HG02970 (cell line): Measurements from ENCODE around the gene FUT7.

ENCODE experiments used
- ATAC-seq: cut with Tn5 transposase; IDR thresholded peaks from one replicate; pipeline ENCODE4 v1.9.1; 2021; ENCODE audit warnings: mild to moderate bottlenecking, moderate library complexity, moderate number of reproducible peaks; ENCODE audit not compliant: unreplicated experiment, low FRiP score

The FUT7 gene

GRCh38 chr9:137051145-137051724, 19.3 kb upstream of the FUT7 start:
- no peak for ATAC-seq

GRCh38 chr9:137050570-137050969, 18.7 kb upstream of the FUT7 start:
- no peak for ATAC-seq

- ATAC-seq: no peak
These were observed 17.9 kb upstream of the FUT7 start for GRCh38 chr9:137049544-137050449.

- no peak for ATAC-seq
These were observed 17.0 kb upstream of the FUT7 start for GRCh38 chr9:137048655-137049543.

GRCh38 chr9:137046088-137046787, 14.3 kb upstream of the FUT7 start, which contains the start of gene NPDC1:
TSS of gene NPDC1 (minus strand) at chr9:137046177. CDS start at chr9:137045989, 188 bp downstream.
- no peak for ATAC-seq

- no peak for ATAC-seq
These were observed 13.6 kb upstream of the FUT7 start for GRCh38 chr9:137045294-137046087.

- ATAC-seq: no peak
These were observed 12.8 kb upstream of the FUT7 start for GRCh38 chr9:137044502-137045177.

GRCh38 chr9:137044037-137044436, 12.1 kb upstream of the FUT7 start:
- ATAC-seq: no peak

GRCh38 chr9:137042751-137043727, 11.2 kb upstream of the FUT7 start:
- no peak for ATAC-seq

GRCh38 chr9:137041124-137041523, 9.2 kb upstream of the FUT7 start:
- no peak for ATAC-seq

- ATAC-seq: no peak
These were observed 8.7 kb upstream of the FUT7 start for GRCh38 chr9:137040568-137040967.

- no peak for ATAC-seq
These were observed 7.9 kb upstream of the FUT7 start for GRCh38 chr9:137039611-137040366.

- ATAC-seq: no peak
These were observed 7.0 kb upstream of the FUT7 start for GRCh38 chr9:137038916-137039315.

GRCh38 chr9:137037483-137037882, 5.6 kb upstream of the FUT7 start:
- ATAC-seq: no peak

GRCh38 chr9:137037035-137037434, 5.1 kb upstream of the FUT7 start:
- ATAC-seq: no peak

GRCh38 chr9:137035937-137036336, 4.0 kb upstream of the FUT7 start:
- ATAC-seq: no peak

- no peak for ATAC-seq
These were observed 3.6 kb upstream of the FUT7 start for GRCh38 chr9:137035507-137035834.
